ENCODE data around the gene ZBTB33. TPM values are rescaled to one million over a fixed set of nuclear protein-coding genes. Genes with fewer than 3 reads are reported as not detected.

Gene ZBTB33
- total RNA-seq, 1 donor from 2014 or later = 9.4 TPM

DNA sequence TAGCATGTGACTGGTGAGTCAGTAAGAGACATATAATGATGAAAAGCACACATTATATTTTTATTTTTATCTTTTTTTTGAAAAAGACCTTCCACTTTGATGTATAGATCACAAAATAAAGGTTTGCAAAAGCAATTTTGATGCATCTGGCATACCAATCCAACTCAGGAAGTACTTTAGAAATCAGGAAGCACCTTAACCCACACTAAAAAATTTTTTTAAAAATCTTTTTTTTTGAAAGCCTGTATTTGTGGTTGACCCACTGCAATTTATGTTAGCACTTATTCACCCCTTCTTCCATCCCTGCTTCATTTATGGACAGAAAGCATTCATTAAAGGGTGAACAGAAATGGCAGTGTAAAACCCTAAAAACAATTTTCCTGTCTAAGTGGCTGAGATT, 44.0 kb downstream of the ZBTB33 start:
- no peak overlapping the region for H3K4me3 ChIP-seq (ENCODE audit: low read depth, low read length)
- no peak for DNase-seq (ENCODE audit: low read depth)
- TF ChIP-seq, protein P1, sequence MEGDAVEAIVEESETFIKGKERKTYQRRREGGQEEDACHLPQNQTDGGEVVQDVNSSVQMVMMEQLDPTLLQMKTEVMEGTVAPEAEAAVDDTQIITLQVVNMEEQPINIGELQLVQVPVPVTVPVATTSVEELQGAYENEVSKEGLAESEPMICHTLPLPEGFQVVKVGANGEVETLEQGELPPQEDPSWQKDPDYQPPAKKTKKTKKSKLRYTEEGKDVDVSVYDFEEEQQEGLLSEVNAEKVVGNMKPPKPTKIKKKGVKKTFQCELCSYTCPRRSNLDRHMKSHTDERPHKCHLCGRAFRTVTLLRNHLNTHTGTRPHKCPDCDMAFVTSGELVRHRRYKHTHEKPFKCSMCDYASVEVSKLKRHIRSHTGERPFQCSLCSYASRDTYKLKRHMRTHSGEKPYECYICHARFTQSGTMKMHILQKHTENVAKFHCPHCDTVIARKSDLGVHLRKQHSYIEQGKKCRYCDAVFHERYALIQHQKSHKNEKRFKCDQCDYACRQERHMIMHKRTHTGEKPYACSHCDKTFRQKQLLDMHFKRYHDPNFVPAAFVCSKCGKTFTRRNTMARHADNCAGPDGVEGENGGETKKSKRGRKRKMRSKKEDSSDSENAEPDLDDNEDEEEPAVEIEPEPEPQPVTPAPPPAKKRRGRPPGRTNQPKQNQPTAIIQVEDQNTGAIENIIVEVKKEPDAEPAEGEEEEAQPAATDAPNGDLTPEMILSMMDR (conservative IDR thresholded peaks at IDR 0.05; ENCODE audit: low read depth, low read length) = no peak

DNA sequence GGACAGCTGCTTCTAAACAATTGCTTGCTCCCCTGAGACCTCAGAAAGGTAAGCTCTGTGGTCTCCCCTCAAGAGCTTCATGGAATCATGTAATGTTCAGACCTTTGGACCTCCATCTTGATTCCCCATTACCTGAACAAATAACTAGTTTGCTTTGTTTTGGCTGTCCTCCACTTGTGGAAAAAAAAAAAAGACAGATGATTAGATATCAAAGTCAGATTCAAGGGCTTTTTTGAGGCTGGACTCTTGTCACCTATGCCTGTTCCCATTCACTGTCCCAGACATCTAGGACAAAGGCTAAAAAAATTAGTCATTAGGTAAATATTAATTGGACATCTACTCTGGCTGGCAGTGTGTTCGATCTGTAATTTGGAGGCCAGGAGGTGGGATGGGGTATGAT, 47.3 kb downstream of the ZBTB33 start:
- TF ChIP-seq, protein P1 (conservative IDR thresholded peaks at IDR 0.05; ENCODE audit: low read depth, low read length) = no peak
- DNase-seq (ENCODE audit: low read depth) = no peak
- H3K4me3 ChIP-seq (ENCODE audit: low read depth, low read length) = no peak overlapping the region

DNA sequence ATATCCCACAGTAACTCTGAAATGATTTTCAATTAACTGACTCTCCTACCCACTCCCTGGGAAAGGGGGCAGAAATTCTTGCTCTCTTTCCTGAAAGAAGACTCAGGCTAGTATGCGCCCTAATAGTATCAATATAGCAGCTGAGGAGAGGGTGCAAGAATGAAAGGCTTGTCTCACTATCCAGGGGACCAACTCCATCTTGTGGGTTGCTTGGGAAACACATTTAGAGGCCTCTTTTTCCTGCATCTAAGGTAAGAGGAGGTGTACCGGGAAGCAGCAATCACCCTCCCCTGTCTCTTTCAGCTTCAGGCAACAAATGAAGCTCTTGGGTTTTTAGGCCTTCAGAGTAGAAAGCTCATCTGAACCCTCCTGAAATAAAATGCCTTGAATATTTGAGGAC, 49.3 kb downstream of the ZBTB33 start:
- TF ChIP-seq, protein P1 (conservative IDR thresholded peaks at IDR 0.05; ENCODE audit: low read depth, low read length) = peak; percentile 40
- no peak overlapping the region for H3K4me3 ChIP-seq (ENCODE audit: low read depth, low read length)
- no peak for DNase-seq (ENCODE audit: low read depth)

DNA sequence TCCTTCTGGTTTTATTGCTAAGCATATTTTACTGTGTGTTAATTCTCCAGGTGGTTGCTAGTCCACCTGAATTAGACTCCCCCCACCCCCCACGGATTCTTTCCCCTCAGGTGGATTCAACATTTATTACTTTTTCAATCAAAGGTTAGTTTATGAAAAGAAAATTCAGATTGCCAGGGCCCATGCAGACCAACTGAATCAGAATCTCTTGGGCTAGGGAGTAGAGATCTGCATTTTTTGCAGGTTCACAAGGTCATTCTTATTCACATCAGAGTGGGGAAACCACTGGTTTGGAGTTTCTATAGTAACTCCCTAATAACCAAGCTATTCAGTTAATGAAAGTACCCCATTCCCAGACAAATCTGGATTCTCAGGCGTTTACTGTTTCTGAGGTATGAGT, 50.9 kb downstream of the ZBTB33 start:
- TF ChIP-seq, protein P1 (conservative IDR thresholded peaks at IDR 0.05; ENCODE audit: low read depth, low read length) = no peak
- H3K4me3 ChIP-seq (ENCODE audit: low read depth, low read length) = no peak overlapping the region
- no peak for DNase-seq (ENCODE audit: low read depth)

DNA sequence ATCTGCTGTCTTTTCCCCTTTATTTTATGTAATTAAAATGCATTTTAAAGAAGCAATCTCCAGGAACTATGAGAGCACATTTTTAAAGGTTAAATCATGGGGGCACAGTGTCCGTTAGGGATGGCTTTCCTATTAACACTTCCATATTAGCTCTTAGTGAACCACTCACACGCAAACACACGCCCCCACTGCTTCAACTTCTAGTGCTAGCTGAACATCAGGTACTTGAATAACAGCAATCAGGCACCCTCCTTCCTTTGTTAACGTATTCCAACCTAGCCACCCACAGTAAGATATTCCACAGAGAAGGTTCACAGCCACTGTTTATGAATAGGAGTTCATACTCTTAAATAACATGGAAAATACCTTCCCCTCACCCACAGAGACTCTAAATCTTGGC, 51.3 kb downstream of the ZBTB33 start:
- H3K4me3 ChIP-seq (ENCODE audit: low read depth, low read length) = no peak overlapping the region
- DNase-seq (ENCODE audit: low read depth) = no peak
- TF ChIP-seq, protein P1 (conservative IDR thresholded peaks at IDR 0.05; ENCODE audit: low read depth, low read length) = no peak

DNA sequence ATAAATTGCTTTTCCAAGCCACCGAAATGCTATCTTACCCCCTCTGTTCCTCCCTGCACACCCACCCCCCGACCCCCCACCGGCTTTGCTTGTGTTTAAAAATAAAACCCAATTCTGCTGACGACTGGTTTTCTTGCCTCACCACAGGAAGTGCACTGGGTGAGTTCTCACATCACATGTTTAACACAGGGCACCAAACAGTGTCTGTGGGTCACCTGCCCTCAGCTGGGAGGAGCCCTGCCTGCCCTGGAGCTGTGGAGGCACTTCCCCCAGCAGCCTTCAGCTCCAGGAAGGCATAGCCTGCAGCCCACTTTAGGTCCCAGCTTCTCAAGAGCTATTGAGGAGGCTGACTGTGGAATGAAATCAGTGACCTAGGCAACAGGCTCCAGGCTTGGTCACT, 51.8 kb downstream of the ZBTB33 start:
- no peak for DNase-seq (ENCODE audit: low read depth)
- TF ChIP-seq, protein P1 (conservative IDR thresholded peaks at IDR 0.05; ENCODE audit: low read depth, low read length) = no peak

DNA sequence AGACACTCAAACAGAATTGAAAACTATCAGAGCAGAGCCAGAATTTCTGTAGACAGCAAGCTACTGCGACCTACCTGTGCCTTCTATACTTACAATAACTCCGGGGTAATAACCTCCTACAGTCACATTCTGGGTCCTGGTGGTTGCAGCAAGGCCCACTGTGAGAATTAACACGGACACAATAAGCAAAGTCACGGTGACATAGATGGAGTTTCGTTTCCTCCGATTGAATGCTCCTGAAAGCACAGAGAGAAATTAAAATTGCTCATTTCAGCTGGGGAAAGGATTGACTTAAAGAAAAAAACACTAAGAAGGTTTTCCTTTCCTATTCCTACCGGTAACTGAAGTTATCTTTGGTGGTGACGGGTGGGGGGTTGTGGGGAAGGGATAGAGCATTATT, 53.6 kb downstream of the ZBTB33 start:
- DNase-seq (ENCODE audit: low read depth) = no peak
- no peak overlapping the region for H3K4me3 ChIP-seq (ENCODE audit: low read depth, low read length)
- TF ChIP-seq, protein P1 (conservative IDR thresholded peaks at IDR 0.05; ENCODE audit: low read depth, low read length) = no peak

More for the DNA sequence above, 51.8 kb downstream of the ZBTB33 start:
- H3K4me3 ChIP-seq (ENCODE audit: low read depth, low read length) = no peak overlapping the region

All from epithelial cell of proximal tubule (primary cell).